HG02763 (cell line): Measurements from ENCODE around the gene MYRIP.

Source experiments
- ATAC-seq: cut with Tn5 transposase; IDR thresholded peaks from one replicate; pipeline ENCODE4 v1.9.1; 2021; ENCODE audit warnings: mild to moderate bottlenecking, moderate library complexity; ENCODE audit not compliant: unreplicated experiment

Gene MYRIP

DNA sequence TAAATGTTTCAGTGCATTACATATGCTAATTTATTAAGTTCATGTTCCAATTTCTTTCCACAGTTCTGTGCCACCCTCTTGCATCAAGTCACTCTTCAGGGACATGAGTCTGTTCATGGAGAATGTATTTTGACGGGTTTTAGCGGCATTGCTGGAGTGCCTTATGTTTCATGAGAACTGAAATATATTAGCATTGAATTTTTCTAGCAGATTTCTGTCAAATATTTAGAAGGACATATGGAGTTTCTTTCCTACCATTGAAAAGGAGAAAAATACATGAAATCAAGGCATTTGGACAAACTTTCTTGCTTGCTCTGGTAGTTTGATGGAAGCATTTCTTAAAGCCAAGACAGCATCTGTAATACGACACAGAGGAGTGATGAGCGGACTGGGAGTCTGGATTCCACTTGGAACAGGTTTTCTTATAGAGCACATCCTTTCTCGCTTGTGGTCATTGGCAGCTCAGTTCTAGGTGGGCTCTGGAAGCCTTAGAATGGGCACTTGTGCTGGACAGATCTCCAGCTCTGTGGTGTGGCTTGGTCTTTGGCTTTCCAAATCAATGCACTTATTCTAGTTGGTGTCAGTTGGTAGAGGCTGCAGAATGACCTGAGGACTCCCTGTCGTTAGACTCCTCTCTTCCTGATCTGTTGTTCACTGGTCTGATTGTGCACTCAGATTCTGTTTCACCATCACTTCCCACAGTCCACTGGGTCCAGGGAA, 415.5 kb downstream of the MYRIP start:
- ATAC-seq: no peak

DNA sequence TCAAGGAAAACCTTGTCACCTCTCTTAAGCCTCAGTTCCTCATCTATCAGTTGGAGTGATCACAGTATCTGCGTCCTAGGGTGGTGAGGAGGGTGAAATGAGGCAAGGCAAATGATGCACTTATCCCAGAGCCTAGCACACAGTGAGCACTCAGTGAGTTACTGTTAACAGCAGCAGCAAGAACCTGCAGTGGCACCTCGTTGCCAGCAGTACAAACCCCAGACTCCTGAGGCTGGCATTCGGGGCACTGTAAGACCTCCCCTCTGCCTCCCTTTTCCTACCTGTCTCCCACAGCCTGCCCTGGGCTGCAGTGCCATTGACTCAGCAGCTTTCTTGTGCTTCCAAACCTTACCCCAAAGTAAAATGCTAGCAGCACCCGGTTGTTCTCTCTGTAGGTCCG, 417.2 kb downstream of the MYRIP start:
- ATAC-seq: no peak

GRCh38 chr3:40228792-40229350, 419.5 kb downstream of the MYRIP start:
- ATAC-seq: no peak

DNA sequence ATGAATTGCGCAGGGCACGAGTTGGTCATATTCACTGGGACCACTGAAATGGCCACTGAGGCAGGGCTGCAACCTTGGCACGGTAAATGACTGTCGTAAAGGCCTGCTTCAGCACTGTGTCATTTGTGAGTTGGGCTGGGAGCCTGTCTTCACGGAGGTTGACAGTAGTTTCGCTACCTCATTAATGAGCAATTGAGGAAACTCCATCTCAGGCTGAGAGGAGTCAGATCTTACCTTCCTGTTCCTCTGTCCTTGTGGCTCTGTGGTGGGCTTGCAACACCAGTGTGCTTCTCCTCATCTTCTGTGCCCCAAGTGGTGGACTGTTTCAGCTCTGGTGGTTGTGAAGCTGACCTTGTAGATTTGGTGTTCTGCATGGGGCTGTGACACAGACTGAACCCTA, 420.0 kb downstream of the MYRIP start:
- no peak for ATAC-seq

- ATAC-seq: no peak
These were observed 420.6 kb downstream of the MYRIP start for GRCh38 chr3:40229963-40230362.

DNA sequence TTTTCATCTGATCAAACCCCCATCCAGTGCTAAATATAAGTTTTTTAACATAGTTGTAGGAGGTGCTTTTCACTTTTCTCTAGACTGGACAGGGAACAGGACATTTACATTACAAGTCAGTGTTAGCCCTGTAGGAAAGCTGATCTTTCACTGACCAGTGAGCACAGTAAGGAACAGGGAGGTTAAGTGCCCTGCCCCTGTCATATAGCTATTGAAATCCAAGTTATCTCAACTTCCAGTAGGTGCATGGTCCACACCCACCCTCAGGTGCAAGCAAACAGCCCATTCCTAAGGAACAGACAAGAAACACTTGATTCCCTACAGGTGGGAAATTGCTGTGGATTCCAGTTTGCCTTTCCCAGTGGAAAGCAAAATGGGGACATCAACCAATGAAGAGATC, 421.0 kb downstream of the MYRIP start:
- ATAC-seq: no peak

GRCh38 chr3:40232626-40233025, 423.2 kb downstream of the MYRIP start:
- ATAC-seq: no peak

- ATAC-seq: no peak
These were observed 427.8 kb downstream of the MYRIP start for GRCh38 chr3:40237159-40237558.

- no peak for ATAC-seq
These were observed 428.6 kb downstream of the MYRIP start for GRCh38 chr3:40237889-40238571.

DNA sequence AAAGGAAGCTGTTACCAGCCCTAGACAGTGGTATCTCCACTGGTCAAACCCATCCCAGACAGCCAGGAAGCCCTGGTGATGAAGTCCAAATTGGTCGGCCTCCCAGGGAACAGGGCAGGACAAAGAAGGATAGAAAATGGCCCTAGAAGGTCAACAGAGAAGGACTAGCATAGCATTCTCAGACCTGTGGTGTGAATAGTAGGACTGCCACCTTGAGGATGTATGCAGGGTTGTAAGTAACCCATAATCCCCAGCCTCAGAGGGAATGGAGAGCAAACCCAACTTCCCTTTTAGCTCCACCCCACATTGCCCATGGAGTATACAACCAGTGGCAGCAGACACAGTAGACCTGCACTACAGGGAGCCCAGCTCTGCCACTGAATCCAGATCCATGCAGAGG, 431.5 kb downstream of the MYRIP start:
- ATAC-seq: no peak

DNA sequence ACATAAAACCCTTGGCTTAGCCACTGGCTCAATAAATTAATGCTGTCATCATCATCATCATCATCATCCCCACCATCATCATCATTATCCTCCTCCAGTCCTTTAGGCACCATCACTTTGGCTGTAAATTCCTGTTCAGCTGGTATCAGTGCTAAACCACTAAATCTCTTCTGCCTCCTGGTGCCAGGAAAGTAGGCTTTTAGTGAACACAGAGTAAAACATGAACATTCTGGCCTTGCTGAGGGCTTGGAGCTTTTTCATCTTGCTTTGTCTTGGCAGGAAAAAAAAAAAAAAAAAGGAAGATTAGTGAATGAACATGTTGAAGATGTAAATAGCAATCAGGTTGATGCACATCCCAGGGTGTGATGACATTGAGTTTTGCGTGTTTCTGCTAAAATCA, 432.8 kb downstream of the MYRIP start:
- ATAC-seq: no peak

DNA sequence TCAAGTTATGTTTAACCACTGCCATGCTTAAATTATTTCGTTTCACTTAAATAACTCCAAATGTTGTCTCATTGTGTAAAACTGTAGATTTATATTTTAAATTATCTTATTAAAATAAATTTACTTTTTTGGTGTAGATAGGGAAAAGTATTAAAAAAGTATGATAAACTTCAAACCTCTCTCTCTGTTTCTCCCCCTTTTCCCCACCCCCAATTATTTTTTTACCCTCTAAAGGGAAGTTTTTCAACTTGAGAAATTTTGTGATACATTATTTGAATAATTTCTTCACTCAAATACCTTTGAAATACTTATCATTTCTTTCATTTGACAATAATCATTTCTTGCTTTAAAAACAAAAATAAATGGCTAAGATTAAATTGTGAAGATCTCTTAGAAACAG, 433.2 kb downstream of the MYRIP start:
- no peak for ATAC-seq

GRCh38 chr3:40243056-40243455, 433.6 kb downstream of the MYRIP start:
- no peak for ATAC-seq

GRCh38 chr3:40247714-40248454, 438.5 kb downstream of the MYRIP start:
- ATAC-seq: no peak

GRCh38 chr3:40248591-40248990, 439.2 kb downstream of the MYRIP start:
- ATAC-seq: no peak

GRCh38 chr3:40249168-40249567, 439.8 kb downstream of the MYRIP start:
- no peak for ATAC-seq

DNA sequence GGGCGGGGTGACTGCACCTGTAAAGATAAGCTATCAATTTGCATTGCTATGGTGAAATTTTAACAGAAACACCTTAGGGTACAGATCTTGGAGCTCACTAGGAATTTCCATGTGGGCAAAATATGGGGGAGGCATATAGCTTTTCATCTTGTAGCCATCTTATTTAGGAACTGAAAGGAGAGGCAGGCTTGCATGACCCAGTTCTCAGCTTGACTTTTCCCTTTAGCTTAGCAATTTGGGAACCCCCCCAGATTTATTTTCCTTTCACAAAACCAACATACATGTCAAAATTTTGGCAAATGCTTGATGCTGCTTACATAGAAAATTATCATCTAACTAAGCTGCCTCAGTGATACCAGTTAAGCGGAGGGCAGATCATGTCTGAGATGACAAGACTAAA, 445.1 kb downstream of the MYRIP start:
- no peak for ATAC-seq

DNA sequence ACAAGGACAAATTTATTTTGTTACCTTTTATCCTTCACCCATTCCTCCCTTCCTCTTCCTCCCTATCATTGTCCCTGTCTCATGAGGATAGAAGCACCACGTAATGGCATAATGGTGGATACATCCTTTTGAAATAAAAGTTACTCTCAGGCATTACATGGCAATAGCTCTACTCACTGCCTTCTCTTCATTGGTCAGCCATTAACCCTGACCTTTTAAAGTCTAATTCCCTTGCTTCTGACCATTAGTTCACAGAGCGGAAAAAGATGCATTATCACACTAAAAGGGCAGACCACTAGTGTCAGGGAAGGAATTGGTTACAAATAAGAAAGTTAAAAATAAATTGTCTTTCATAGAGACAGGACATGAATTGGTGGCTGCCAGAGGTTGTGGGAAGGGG, 445.5 kb downstream of the MYRIP start:
- no peak for ATAC-seq

DNA sequence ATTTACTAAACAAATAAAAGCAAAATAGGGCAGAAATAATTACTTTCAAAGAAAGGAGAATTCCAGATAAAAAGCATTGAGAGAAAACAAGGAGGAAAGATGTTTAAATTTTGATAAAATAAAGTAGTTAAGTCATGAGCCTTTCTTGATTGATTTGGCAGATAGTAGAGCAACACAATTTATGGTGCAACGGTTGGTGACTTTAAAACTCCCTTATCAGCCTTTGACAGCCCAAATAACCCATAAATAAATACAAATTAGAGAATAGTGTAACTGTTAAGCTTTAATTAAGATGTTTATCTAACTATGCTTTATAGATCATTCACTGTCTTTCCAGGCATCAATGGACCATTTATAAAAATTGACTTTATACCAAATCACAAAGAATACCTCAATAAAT, 446.1 kb downstream of the MYRIP start:
- ATAC-seq: no peak

GRCh38 chr3:40258064-40258463, 448.7 kb downstream of the MYRIP start:
- ATAC-seq: no peak

DNA sequence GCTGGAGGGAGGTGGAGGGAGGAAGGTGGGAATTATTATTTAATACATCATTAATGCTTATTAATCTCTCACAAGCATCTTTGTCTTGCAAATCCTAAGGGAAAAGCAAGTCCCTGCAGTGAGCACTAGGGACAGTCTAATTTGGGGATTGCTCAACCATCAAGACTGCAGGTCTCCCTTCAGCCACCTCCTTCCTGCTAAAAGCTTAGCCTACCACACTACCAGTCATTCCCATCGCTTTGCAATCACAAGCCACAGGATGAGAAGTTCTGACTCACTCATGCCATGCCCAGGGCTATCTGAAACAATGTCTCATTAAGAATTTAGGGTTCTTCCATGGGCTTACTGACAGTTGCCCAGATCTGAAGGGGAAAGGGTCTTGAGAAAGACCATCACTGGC, 449.1 kb downstream of the MYRIP start:
- ATAC-seq: no peak

GRCh38 chr3:40262331-40262730, 452.9 kb downstream of the MYRIP start:
- ATAC-seq: no peak
